Measurements from ENCODE around the gene MMP17. TPM values are rescaled to one million over a fixed set of nuclear protein-coding genes. Genes with fewer than 3 reads are reported as not detected.

Gene MMP17
- total RNA-seq, 2 experiments from 2014 or later: not detected

GRCh38 chr12:131797588-131797934 lies 30.6 kb upstream of the MMP17 start:
- BruUV-seq (replicated peaks): no TSS peak
- H3K9me3 ChIP-seq (ENCODE audit: low read length): no peaks in the 10 kb centered on the region
- no peak overlapping the region for H3K27ac ChIP-seq (ENCODE audit: low read depth, low read length, poor library complexity, severe bottlenecking)
- no peak for DNase-seq (ENCODE audit: low spot score)
- ChIA-PET POLR2A (no interaction called here), CTCF (ENCODE audit: unreplicated experiment) (no interaction called here)
- no peaks in the 10 kb centered on the region for H3K4me1 ChIP-seq (ENCODE audit: insufficient read depth, low read length, poor library complexity, severe bottlenecking)
- TF ChIP-seq EZH2phosphoT487 (IDR thresholded peaks at IDR 0.05; ENCODE audit: borderline replicate concordance, low read depth, low read length) (no peak), CTCF (conservative IDR thresholded peaks at IDR 0.05; ENCODE audit: low read length) (no peak)
- H3K4me2 ChIP-seq (ENCODE audit: low read length): no peak overlapping the region
- H3K36me3 ChIP-seq (ENCODE audit: insufficient read depth, low read length): peaks cover 93% of the 10 kb centered on the region
- no peaks in the 10 kb centered on the region for H3K79me2 ChIP-seq (ENCODE audit: insufficient read depth, low read depth, low read length)
- no peaks in the 10 kb centered on the region for H3K9me2 ChIP-seq (ENCODE audit: insufficient read depth, low read length)
- intact Hi-C loops (cut with micrococcal nuclease; ENCODE audit: unreplicated experiment): no loop called here
- no peak overlapping the region for H2AFZ ChIP-seq (ENCODE audit: low read length)
- no peak overlapping the region for H3K4me3 ChIP-seq (ENCODE audit: low read depth, low read length, poor library complexity, severe bottlenecking)
- no peaks in the 10 kb centered on the region for H4K20me1 ChIP-seq (ENCODE audit: insufficient read depth, low read length)

- ChIA-PET CTCF (ENCODE audit: unreplicated experiment) (no interaction called here), POLR2A (no interaction called here)
- H2AFZ ChIP-seq (ENCODE audit: low read length): no peak overlapping the region
- DNase-seq (ENCODE audit: low spot score): no peak
- TF ChIP-seq EZH2phosphoT487 (IDR thresholded peaks at IDR 0.05; ENCODE audit: borderline replicate concordance, low read depth, low read length): no peak
- TF ChIP-seq CTCF (conservative IDR thresholded peaks at IDR 0.05; ENCODE audit: low read length): no peak
- no peaks in the 10 kb centered on the region for H3K9me2 ChIP-seq (ENCODE audit: insufficient read depth, low read length)
- no TSS peak for BruUV-seq (replicated peaks)
- no peaks in the 10 kb centered on the region for H3K79me2 ChIP-seq (ENCODE audit: insufficient read depth, low read depth, low read length)
- no peaks in the 10 kb centered on the region for H3K9me3 ChIP-seq (ENCODE audit: low read length)
- intact Hi-C loops (cut with micrococcal nuclease; ENCODE audit: unreplicated experiment): no loop called here
- no peak overlapping the region for H3K27ac ChIP-seq (ENCODE audit: low read depth, low read length, poor library complexity, severe bottlenecking)
- H4K20me1 ChIP-seq (ENCODE audit: insufficient read depth, low read length): no peaks in the 10 kb centered on the region
- no peak overlapping the region for H3K4me3 ChIP-seq (ENCODE audit: low read depth, low read length, poor library complexity, severe bottlenecking)
- no peak overlapping the region for H3K4me2 ChIP-seq (ENCODE audit: low read length)
- H3K36me3 ChIP-seq (ENCODE audit: insufficient read depth, low read length): peaks cover 81% of the 10 kb centered on the region
- H3K4me1 ChIP-seq (ENCODE audit: insufficient read depth, low read length, poor library complexity, severe bottlenecking): no peaks in the 10 kb centered on the region
Observed at GRCh38 chr12:131799195-131799594, 29.0 kb upstream of the MMP17 start.

GRCh38 chr12:131799828-131800593 lies 28.2 kb upstream of the MMP17 start:
- no peak for DNase-seq (ENCODE audit: low spot score)
- peaks cover 74% of the 10 kb centered on the region for H3K36me3 ChIP-seq (ENCODE audit: insufficient read depth, low read length)

More at GRCh38 chr12:131799828-131800593, 28.2 kb upstream of the MMP17 start:
- no TSS peak for BruUV-seq (replicated peaks)
- H3K79me2 ChIP-seq (ENCODE audit: insufficient read depth, low read depth, low read length): no peaks in the 10 kb centered on the region
- ChIA-PET POLR2A (no interaction called here), CTCF (ENCODE audit: unreplicated experiment) (no interaction called here)
- no peaks in the 10 kb centered on the region for H3K9me3 ChIP-seq (ENCODE audit: low read length)
- H3K4me2 ChIP-seq (ENCODE audit: low read length): no peak overlapping the region
- no peak overlapping the region for H3K4me3 ChIP-seq (ENCODE audit: low read depth, low read length, poor library complexity, severe bottlenecking)
- intact Hi-C loops (cut with micrococcal nuclease; ENCODE audit: unreplicated experiment): no loop called here
- no peaks in the 10 kb centered on the region for H3K9me2 ChIP-seq (ENCODE audit: insufficient read depth, low read length)
- no peak overlapping the region for H2AFZ ChIP-seq (ENCODE audit: low read length)
- no peaks in the 10 kb centered on the region for H4K20me1 ChIP-seq (ENCODE audit: insufficient read depth, low read length)
- H3K27ac ChIP-seq (ENCODE audit: low read depth, low read length, poor library complexity, severe bottlenecking): no peak overlapping the region
- no peaks in the 10 kb centered on the region for H3K4me1 ChIP-seq (ENCODE audit: insufficient read depth, low read length, poor library complexity, severe bottlenecking)
- TF ChIP-seq EZH2phosphoT487 (IDR thresholded peaks at IDR 0.05; ENCODE audit: borderline replicate concordance, low read depth, low read length) (no peak), CTCF (conservative IDR thresholded peaks at IDR 0.05; ENCODE audit: low read length) (no peak)

Measured in OCI-LY7 (cell line).